ENCODE data around the gene FTH1. TPM values are rescaled to one million over a fixed set of nuclear protein-coding genes. Genes with fewer than 3 reads are reported as not detected.
"Not testable (repeated sequence)": the region's sequence is repeated elsewhere in the genome, so short reads cannot be mapped to it uniquely, and the experiment has no call there.

FTH1 gene
- total RNA-seq: 1,000 to 10,000 TPM in 1 of 2 donors, 100 to 1,000 TPM in 1; 701 to 1,114 TPM

GRCh38 chr11:61967116-61967923, at the start of gene FTH1:
TSS of gene FTH1 (minus strand) at chr11:61967634. CDS start at chr11:61967425, 209 bp downstream.
- peaks cover 42% of the 10 kb centered on the region for H3K36me3 Mint-ChIP-seq (ENCODE audit: low read depth)
- no peaks in the 10 kb centered on the region for H3K27me3 Mint-ChIP-seq
- ATAC-seq (replicated peaks): peak; percentile 84
- peak within 1 kb of the TSS; percentile 90 for H3K27ac Mint-ChIP-seq
- peak within 1 kb of the TSS; percentile 96 for H3K4me3 Mint-ChIP-seq
- H3K4me1 Mint-ChIP-seq: peaks cover 51% of the 10 kb centered on the region
- no peaks in the 10 kb centered on the region for H3K9me3 Mint-ChIP-seq

- ATAC-seq (replicated peaks): no peak
- Mint-ChIP-seq H3K27ac (no peak overlapping the region), H3K27me3 (no peaks in the 10 kb centered on the region), H3K4me1 (no peaks in the 10 kb centered on the region), H3K4me3 (no peak overlapping the region), H3K36me3 (ENCODE audit: low read depth) (no peaks in the 10 kb centered on the region), H3K9me3 (no peaks in the 10 kb centered on the region)
Observed at GRCh38 chr11:62015615-62016014, 48.2 kb upstream of the FTH1 start.

GRCh38 chr11:62013537-62014476, 46.4 kb upstream of the FTH1 start:
- H3K36me3 Mint-ChIP-seq (ENCODE audit: low read depth): no peaks in the 10 kb centered on the region
- H3K4me1 Mint-ChIP-seq: no peaks in the 10 kb centered on the region
- no peak for ATAC-seq (replicated peaks)
- H3K27me3 Mint-ChIP-seq: no peaks in the 10 kb centered on the region
- no peak overlapping the region for H3K4me3 Mint-ChIP-seq
- no peaks in the 10 kb centered on the region for H3K9me3 Mint-ChIP-seq
- H3K27ac Mint-ChIP-seq: no peak overlapping the region

GRCh38 chr11:62012832-62013461, 45.5 kb upstream of the FTH1 start:
- ATAC-seq (replicated peaks): no peak
- H3K36me3 Mint-ChIP-seq (ENCODE audit: low read depth): no peaks in the 10 kb centered on the region
- no peaks in the 10 kb centered on the region for H3K9me3 Mint-ChIP-seq
- H3K4me1 Mint-ChIP-seq: no peaks in the 10 kb centered on the region
- H3K4me3 Mint-ChIP-seq: no peak overlapping the region
- H3K27me3 Mint-ChIP-seq: no peaks in the 10 kb centered on the region
- H3K27ac Mint-ChIP-seq: peak overlapping the region; percentile 36

- H3K9me3 Mint-ChIP-seq: no peaks in the 10 kb centered on the region
- H3K36me3 Mint-ChIP-seq (ENCODE audit: low read depth): no peaks in the 10 kb centered on the region
- no peak overlapping the region for H3K4me3 Mint-ChIP-seq
- ATAC-seq (replicated peaks): no peak
- H3K27ac Mint-ChIP-seq: peak overlapping the region; percentile 36
- no peaks in the 10 kb centered on the region for H3K27me3 Mint-ChIP-seq
- no peaks in the 10 kb centered on the region for H3K4me1 Mint-ChIP-seq
Observed at GRCh38 chr11:62012451-62012831, 45.0 kb upstream of the FTH1 start.

- ATAC-seq (replicated peaks): no peak
- Mint-ChIP-seq H3K9me3 (no peaks in the 10 kb centered on the region), H3K36me3 (ENCODE audit: low read depth) (no peaks in the 10 kb centered on the region), H3K27me3 (no peaks in the 10 kb centered on the region), H3K27ac (no peak overlapping the region), H3K4me1 (no peaks in the 10 kb centered on the region), H3K4me3 (no peak overlapping the region)
Observed at GRCh38 chr11:62011881-62012280, 44.4 kb upstream of the FTH1 start.

- H3K9me3 Mint-ChIP-seq: no peaks in the 10 kb centered on the region
- no peak for ATAC-seq (replicated peaks)
- no peak overlapping the region for H3K4me3 Mint-ChIP-seq
- no peaks in the 10 kb centered on the region for H3K27me3 Mint-ChIP-seq
- no peak overlapping the region for H3K27ac Mint-ChIP-seq
- no peaks in the 10 kb centered on the region for H3K4me1 Mint-ChIP-seq
- no peaks in the 10 kb centered on the region for H3K36me3 Mint-ChIP-seq (ENCODE audit: low read depth)
Observed at GRCh38 chr11:62010935-62011528, 43.6 kb upstream of the FTH1 start.

GRCh38 chr11:62008193-62008592, 40.8 kb upstream of the FTH1 start:
- peak; percentile 80 for ATAC-seq (replicated peaks)
- no peak overlapping the region for H3K4me3 Mint-ChIP-seq
- H3K9me3 Mint-ChIP-seq: no peaks in the 10 kb centered on the region
- no peaks in the 10 kb centered on the region for H3K27me3 Mint-ChIP-seq
- no peaks in the 10 kb centered on the region for H3K36me3 Mint-ChIP-seq (ENCODE audit: low read depth)
- no peak overlapping the region for H3K27ac Mint-ChIP-seq
- H3K4me1 Mint-ChIP-seq: no peaks in the 10 kb centered on the region

- ATAC-seq (replicated peaks): no peak
- H3K36me3 Mint-ChIP-seq (ENCODE audit: low read depth): no peaks in the 10 kb centered on the region
- H3K4me3 Mint-ChIP-seq: no peak overlapping the region
Observed at GRCh38 chr11:62004473-62004872, 37.0 kb upstream of the FTH1 start.

GRCh38 chr11:62002283-62002682, 34.8 kb upstream of the FTH1 start:
- H3K4me3 Mint-ChIP-seq; H3K4me1 Mint-ChIP-seq; H3K9me3 Mint-ChIP-seq; H3K27me3 Mint-ChIP-seq; H3K27ac Mint-ChIP-seq; ATAC-seq (replicated peaks): not testable (repeated sequence)
- peaks cover 12% of the 10 kb centered on the region for H3K36me3 Mint-ChIP-seq (ENCODE audit: low read depth)

More at GRCh38 chr11:62004473-62004872, 37.0 kb upstream of the FTH1 start:
- Mint-ChIP-seq H3K9me3 (peaks cover under 1% of the 10 kb centered on the region), H3K27me3 (no peaks in the 10 kb centered on the region), H3K27ac (no peak overlapping the region), H3K4me1 (no peaks in the 10 kb centered on the region)

- no peak for ATAC-seq (replicated peaks)
- Mint-ChIP-seq H3K4me3 (no peak overlapping the region), H3K36me3 (ENCODE audit: low read depth) (peaks cover 12% of the 10 kb centered on the region), H3K4me1 (no peaks in the 10 kb centered on the region), H3K27ac (no peak overlapping the region), H3K27me3 (no peaks in the 10 kb centered on the region), H3K9me3 (peaks cover 7% of the 10 kb centered on the region)
Observed at GRCh38 chr11:62001450-62002191, 34.2 kb upstream of the FTH1 start.

GRCh38 chr11:62000539-62001446, 33.4 kb upstream of the FTH1 start:
- peaks cover 12% of the 10 kb centered on the region for H3K36me3 Mint-ChIP-seq (ENCODE audit: low read depth)
- no peak overlapping the region for H3K27ac Mint-ChIP-seq
- ATAC-seq (replicated peaks): no peak
- H3K27me3 Mint-ChIP-seq: no peaks in the 10 kb centered on the region
- H3K4me3 Mint-ChIP-seq: no peak overlapping the region
- H3K4me1 Mint-ChIP-seq: no peaks in the 10 kb centered on the region
- H3K9me3 Mint-ChIP-seq: peaks cover 7% of the 10 kb centered on the region
